HTR-8/SVneo (cell line): Measurements from ENCODE around the gene TPR.

Source experiments
- DNase-seq: peaks from one replicate; pipeline ENCODE4 v3.0.0; 2011; ENCODE audit warnings: low spot score, mixed read lengths; ENCODE audit not compliant: insufficient read length
- FAIRE-seq: peaks from 2 replicates; lab custom pipeline; 2011; peaks lifted over from hg19 to GRCh38; lab: Jason Lieb, UNC

TPR gene

DNA sequence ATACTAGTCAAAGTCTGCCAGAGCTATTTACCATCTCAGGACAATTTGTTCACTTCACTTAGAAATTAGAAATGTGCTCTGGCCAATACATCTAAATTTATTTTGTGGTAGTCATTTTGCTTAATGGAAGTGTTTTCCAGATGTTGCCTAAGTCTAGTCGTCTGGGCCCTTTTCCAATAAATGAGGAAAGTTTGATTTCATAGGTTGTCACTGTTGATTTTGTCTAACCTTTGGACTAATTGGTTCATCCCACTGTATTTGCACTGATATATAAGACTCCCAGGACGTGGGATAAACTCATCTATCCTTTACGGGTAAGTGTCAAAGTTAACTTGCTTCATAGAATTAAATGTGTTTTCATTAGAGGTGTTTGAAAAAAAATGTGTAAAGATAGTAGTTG lies 79.1 kb downstream of the TPR start, which contains the start of gene PRG4:
Gene PRG4 (plus strand): TSS at position 300 of the 400 bp plus-strand sequence.
- no peak for FAIRE-seq

DNA sequence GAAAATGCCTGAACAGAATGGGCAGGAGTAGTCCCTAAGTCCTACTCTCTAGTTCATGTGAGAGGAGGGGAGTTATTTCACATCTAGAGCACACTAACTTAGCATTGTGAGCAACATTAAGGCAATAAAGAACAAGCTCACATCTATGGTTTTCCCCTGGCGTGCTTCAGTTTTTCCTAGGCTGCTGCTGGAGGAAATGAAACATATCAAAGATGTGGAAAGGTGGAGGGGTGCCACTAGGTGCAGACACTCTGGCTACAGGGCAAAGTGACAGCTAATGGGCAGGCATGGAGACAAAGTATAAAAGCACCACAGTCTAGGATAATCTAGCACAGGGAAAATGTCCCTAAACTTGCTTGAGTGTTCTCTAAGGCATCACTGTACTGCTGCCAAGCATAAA lies 82.2 kb downstream of the TPR start:
- no peak for DNase-seq
- no peak for FAIRE-seq

More for the DNA sequence above, 79.1 kb downstream of the TPR start, which contains the start of gene PRG4:
- DNase-seq: no peak

DNA sequence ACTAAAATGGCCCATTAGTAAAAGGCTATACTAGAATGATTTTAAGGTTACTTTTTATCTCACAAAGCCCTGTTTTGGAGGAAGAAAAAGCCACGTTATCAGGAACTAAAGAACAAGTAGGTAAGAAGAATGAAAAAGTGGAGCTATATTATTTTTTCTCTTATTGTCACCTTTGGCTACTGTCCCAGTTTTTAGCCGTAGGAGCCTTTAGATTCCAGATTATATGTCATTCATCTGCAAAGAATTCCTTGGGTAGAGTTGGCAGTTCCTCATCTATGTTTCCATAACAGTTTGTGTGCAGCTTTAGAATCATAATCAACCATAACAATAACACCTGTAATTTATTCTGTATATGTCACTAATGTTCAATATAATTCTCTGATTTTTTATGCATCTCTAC lies 83.8 kb downstream of the TPR start:
- FAIRE-seq (no peak), DNase-seq (no peak)

DNA sequence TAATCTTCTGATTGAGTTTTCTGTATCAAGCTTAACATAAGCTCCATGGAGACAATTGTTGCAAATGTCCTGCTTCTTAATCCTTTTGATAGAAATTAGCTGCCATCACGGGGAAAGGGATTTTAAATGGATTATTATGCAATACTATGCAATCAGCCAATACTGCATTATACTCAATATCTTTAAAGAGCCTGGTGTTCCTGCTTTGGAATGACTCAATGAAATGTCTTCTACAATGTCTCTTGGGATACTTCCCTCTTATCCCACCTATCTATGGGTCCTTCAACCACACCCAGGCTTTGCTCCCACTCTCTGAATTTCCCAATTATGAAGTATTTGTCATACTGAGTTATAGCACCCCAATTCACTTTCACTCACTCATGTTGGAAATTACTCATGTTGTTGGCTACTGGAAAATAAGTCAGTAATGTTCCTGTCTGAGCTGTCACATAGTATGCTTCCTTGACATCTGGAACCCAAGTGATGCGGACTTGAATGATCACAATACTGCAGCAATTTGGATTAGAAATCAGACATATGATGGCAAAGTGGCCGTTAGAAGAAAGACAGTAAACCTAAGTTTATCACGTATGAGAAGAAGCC lies 85.0 kb downstream of the TPR start:
- FAIRE-seq: no peak
- no peak for DNase-seq

DNA sequence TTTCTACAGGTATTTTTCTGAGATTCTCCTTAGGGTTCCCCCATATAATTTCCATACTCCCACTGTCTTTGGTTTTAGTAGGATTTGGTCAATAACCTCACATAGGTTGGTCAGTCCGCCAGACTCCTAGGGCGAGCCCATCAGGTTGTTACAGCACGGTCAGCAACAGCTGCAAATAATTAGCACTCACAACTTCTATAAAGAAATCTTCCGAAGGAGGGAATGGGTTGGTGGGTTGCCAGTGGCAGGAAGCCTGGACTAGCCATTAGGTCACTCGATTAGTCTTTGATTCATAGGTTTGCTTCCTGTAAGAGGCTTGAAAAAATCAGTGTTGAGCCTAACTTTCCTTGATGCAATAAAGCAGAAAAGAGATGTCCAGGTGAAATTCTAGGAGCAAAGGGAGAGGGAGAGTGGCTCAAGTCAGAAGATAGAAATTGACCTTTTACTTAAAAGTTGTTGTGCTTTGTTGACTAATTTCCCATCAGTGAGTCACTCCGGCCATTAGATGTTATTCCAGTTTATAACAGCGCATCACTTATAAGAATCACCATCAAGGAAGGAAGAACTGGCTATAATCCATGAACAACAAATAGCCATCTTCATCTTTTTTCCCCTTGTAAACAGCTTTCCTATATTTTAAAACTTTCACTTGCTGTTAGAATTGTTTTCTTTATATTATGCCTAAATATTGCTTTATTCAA lies 88.3 kb downstream of the TPR start:
- FAIRE-seq (no peak), DNase-seq (no peak)

DNA sequence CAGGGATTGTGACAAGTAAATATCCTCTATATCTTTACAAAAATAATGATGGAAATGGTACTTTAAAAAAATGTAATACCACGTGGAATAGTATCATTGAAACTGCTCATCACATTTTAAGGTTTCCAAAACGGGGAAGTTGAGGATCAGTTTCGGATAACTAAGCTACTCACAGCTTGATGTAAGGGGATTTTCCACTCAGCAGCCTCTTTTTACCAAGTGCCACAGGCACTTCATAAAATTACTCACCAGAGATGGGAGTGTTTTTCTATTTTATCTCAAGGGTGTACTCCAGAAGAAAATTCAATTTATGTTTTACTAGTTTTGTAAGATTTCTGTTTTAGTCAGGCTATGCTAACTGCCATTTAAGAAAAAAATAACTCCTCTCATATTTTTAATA lies 91.7 kb downstream of the TPR start:
- FAIRE-seq (no peak), DNase-seq (no peak)

DNA sequence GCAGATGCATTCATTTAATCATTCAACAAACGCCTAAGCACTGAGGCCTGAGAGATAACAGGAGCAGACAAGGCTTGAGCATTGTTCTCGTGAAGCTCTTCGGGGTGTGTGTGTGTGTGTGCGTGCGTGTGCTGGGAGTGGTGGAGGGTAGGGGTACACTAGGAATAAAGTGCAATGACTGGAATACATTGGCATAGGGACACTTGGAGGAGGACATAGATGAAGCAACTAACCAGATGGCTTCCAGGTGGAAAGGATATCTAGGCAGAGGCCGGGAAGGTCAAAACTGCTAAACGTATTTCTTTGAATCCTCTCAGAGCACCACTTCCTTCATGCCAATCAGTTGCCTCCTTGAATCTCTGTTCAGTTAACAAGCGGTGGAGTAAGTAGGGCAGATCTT lies 92.6 kb downstream of the TPR start:
- no peak for DNase-seq
- FAIRE-seq: no peak

DNA sequence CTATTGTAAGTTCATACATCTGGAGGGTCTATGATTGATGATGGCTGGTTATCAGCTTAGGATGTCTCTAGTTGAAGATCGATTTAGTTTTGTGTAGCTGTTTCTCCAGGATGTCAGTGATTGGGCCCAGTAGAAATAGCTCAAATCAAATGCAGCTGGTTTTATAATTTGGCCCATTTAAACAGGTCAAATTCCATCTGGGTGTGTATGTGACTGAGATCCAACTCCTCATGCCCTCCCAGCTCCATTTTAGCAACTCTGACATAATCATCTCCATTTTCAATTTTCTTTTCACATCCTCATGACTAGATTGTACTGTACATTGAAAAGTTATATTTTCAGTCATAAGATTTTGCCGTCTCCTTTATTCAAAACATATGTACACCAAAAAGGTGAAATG lies 99.2 kb downstream of the TPR start:
- no peak for DNase-seq

DNA sequence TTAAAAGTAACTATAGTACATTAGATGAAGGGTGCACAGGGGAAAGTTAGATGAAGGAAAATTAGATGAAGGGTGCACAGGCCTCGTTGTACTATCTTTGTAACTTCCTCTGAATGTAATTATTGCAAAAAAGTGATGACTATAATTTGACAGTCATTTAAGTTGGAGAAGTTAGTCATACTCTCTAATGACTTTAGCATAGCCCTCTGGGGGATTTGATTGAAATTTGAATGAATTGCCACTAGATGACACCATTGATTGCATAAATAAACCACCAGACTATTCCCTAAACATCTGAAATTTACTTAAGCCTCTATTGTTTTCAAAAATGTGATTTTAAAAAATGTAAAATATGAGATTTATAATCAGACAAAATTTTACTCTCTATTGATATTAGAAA lies 102.6 kb downstream of the TPR start:
- FAIRE-seq: no peak
- DNase-seq: no peak

More for the DNA sequence above, 99.2 kb downstream of the TPR start:
- no peak for FAIRE-seq

DNA sequence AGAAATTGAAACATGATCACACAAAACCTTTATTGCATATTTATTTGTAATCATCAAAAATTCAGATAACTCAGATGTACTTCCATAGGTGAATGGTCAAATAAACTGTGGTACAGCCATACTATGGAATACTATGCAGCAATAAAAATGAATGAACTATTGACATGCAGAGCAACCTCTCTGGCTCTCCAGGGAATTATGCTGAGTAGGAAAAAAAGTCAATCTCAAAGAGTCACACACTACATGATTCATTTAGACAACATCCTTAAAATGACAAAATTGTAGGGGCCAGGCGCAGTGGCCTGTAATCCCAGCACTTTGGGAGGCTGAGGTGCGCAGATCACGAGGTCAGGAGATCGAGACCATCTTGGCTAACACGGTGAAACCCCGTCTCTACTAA lies 104.0 kb downstream of the TPR start:
- DNase-seq (no peak), FAIRE-seq (no peak)
